Duodenal mucosa (tissue), 2 donors: ENCODE data around the gene HSPA14.
"Not testable (repeated sequence)": the region's sequence is repeated elsewhere in the genome, so short reads cannot be mapped to it uniquely, and the experiment has no call there.

Experiments
- H3K27ac ChIP-seq: one replicate; pipeline ENCODE4 v1.7.0; 2013; ENCODE audit warnings: low read depth, low read length
- H3K27me3 ChIP-seq, 2 donors: one replicate each; pipeline ENCODE4 v1.7.0; 2013; ENCODE audit warnings: low read length in 2 of 2, control low read depth in 1 of 2; ENCODE audit not compliant: insufficient read depth in 2 of 2, control insufficient read depth in 1 of 2
- H3K36me3 ChIP-seq, 2 donors: one replicate each; pipeline ENCODE4 v1.7.0; 2013; ENCODE audit warnings: low read length in 2 of 2, control low read depth in 1 of 2; ENCODE audit not compliant: insufficient read depth in 2 of 2, control insufficient read depth in 1 of 2
- H3K4me1 ChIP-seq, 2 donors: one replicate each; pipeline ENCODE4 v1.7.0; 2013; ENCODE audit warnings: low read length in 2 of 2, control low read depth in 1 of 2; ENCODE audit not compliant: insufficient read depth in 2 of 2, control insufficient read depth in 1 of 2
- H3K4me3 ChIP-seq, 2 donors: one replicate each; pipeline ENCODE4 v1.7.0; 2013; ENCODE audit warnings: low read length in 2 of 2, low read depth in 1 of 2
- H3K9ac ChIP-seq, 2 donors: one replicate each; pipeline ENCODE4 v1.7.0; 2013; ENCODE audit warnings: low read length in 2 of 2, low read depth in 1 of 2
- H3K9me3 ChIP-seq, 2 donors: one replicate each; pipeline ENCODE4 v1.7.0; 2013; ENCODE audit warnings: low read length in 2 of 2, control low read depth in 1 of 2; ENCODE audit not compliant: control insufficient read depth in 1 of 2

Gene HSPA14

DNA sequence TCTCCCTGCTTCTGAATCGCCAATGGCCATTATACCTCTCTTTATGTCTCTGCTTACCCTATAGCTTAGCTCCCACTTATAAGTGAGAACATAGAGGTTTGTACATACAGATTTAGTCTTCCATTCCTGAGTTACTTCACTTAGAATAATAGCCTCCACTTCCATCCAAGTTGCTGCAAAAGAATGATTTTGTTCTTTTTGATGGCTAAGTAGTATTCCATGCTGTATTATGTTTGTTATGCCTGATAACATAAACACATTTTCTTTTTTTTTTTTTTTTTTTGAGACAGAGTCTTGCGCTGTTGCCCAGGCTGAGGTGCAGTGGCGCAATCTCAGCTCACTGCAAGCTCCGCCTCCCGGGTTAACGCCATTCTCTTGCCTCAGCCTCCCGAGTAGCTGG lies 21.4 kb upstream of the HSPA14 start:
- not testable (repeated sequence) for H3K36me3 ChIP-seq, H3K4me1 ChIP-seq, H3K4me3 ChIP-seq, H3K9ac ChIP-seq, H3K27ac ChIP-seq, H3K27me3 ChIP-seq, H3K9me3 ChIP-seq

DNA sequence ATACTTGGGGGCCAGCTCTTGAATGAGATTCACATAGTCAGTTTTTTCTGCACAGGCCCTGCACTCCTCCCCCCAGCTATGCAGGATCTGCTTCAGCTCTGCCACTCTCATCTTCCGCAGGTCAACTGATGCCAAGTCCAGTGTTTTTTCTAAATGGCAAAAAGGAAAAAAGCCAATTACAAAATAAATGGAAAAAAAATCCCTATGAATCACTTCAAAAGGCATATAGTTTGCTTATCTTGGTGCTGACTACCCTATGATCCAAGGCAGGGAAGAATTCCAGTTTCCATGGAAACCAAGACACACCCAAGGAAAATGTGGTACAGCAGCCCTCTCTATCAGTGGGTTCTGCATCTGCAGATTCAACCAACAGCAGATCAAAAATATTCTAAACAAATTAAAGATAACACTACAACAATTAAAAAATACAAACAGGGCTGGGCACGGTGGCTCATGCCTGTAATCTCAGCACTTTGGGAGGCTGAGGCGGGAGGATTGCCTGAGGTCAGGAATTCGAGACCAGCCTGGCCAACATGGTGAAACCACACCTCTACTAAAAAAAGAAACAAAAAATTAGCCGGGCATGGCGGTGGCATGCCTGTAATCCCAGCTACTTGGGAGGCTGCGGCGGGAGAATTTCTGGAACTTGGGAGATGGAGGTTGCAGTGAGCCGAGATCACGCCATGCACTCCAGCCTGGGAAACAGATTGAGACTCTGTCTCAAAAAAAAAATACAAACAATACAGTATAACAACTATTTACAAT lies 17.9 kb upstream of the HSPA14 start:
- peaks cover 0 to 15% of the 10 kb centered on the region in 2 donors for H3K4me1 ChIP-seq
- no peak overlapping the region for H3K27ac ChIP-seq
- no peaks in the 10 kb centered on the region for H3K27me3 ChIP-seq
- H3K9me3 ChIP-seq = no peaks in the 10 kb centered on the region
- no peak overlapping the region for H3K4me3 ChIP-seq
- H3K9ac ChIP-seq = no peak overlapping the region
- no peaks in the 10 kb centered on the region for H3K36me3 ChIP-seq

DNA sequence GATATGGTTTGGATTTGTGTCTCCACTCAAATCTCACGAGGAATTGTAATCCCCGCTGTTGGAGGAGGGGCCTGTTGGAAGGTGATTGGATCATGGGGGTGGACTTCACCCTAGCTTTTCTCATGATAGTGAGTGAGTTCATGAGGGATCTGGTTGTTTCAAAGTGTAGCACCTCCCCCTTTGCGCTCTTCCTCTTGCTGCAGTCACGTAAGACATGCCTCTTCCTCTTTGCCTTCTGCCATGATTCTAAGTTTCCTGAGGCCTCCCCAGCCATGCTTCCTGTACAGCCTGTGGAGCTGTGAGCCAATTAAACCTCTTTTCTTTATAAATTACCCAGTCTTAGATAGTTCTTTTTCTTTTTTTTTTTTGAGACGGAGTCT lies 17.3 kb upstream of the HSPA14 start:
- no peak overlapping the region for H3K4me3 ChIP-seq
- H3K27ac ChIP-seq = no peak overlapping the region
- no peak overlapping the region for H3K9ac ChIP-seq
- H3K27me3 ChIP-seq = no peaks in the 10 kb centered on the region
- peaks cover 0 to 15% of the 10 kb centered on the region in 2 donors for H3K4me1 ChIP-seq
- no peaks in the 10 kb centered on the region for H3K36me3 ChIP-seq
- H3K9me3 ChIP-seq = no peaks in the 10 kb centered on the region

DNA sequence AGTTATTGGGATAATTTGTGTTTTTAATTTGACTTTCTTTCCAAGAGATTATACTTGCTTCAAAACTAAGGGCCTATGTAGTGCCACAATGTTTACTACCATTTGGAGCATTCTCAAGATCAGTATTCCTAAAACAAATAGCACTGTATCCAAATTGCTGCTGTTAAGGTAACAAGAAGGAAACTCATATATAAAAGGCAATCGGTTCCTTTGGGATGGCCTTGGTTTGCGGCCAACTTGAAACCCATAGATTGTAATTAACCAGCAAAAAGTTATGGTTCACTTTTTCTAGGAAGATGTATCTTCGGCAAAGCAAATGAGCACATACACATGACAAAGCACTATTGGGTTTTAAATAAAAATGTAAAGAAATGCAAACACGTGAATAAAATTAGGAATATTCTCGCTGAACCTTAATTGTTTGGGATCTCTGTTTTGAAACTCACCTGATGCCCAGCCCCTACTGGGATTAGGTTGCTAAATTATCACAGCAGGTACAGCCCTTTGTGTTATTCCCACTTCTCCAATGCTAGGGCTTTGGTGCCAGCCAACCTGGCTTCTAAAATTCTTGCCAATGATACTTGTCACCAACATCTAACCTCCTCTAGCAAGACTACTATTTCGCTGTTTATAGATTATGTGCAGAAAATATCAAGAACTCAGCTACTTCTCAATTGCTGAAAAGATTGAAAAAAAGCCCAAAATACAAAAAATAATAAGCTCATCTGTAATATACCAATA lies 16.3 kb upstream of the HSPA14 start:
- Histone ChIP-seq H3K36me3 (no peaks in the 10 kb centered on the region), H3K9me3 (no peaks in the 10 kb centered on the region)

DNA sequence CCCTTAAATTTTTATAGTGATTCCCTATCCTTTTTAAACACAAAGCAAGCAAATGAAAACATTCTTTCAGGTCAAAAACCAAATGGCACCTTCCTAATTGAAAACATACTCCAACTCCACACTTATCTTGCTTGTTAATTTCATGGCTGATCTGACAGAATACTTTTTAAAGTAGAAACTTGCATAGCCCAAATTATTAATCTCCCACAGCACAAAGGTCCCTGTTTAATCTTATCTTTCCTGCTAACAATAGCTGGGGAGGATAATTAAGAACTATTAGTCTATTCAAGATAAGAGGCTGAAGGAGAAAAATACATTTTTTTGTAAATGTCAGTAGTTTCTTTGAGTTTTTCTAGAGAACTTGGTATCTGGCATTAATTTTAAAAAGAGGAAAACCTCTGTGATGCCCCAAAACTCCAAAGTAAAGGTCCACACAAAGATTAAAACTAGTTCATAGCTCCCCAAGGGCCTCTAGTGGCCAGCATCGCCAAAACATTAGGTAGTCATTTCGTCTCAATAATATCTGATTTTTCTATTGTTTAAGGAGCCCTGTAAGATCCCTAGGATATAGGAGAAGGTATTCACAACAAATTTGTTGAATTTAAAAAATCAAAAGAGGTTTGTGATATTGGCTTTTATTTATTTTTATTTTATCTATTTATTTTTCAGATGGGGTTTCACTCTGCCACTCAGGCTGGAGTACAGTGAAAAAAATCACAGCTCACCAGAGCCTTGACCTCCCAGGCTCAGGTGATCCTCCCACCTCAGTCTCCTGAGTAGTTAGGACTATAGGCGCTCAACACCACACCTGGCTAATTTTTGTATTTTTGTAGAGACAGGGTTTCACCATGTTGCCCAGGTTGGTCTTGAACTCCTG lies 15.0 kb upstream of the HSPA14 start:
- Histone ChIP-seq H3K36me3 (no peaks in the 10 kb centered on the region), H3K9me3 (no peaks in the 10 kb centered on the region), H3K9ac (no peak overlapping the region), H3K27me3 (no peaks in the 10 kb centered on the region), H3K4me3 (peak overlapping the region in 1 of 2 donors; percentile 11), H3K4me1 (peaks cover 0 to 15% of the 10 kb centered on the region in 2 donors), H3K27ac (no peak overlapping the region)

More for the DNA sequence above, 16.3 kb upstream of the HSPA14 start:
- H3K27me3 ChIP-seq = no peaks in the 10 kb centered on the region
- H3K4me3 ChIP-seq = no peak overlapping the region
- peaks cover 0 to 15% of the 10 kb centered on the region in 2 donors for H3K4me1 ChIP-seq
- H3K9ac ChIP-seq = no peak overlapping the region
- H3K27ac ChIP-seq = no peak overlapping the region

DNA sequence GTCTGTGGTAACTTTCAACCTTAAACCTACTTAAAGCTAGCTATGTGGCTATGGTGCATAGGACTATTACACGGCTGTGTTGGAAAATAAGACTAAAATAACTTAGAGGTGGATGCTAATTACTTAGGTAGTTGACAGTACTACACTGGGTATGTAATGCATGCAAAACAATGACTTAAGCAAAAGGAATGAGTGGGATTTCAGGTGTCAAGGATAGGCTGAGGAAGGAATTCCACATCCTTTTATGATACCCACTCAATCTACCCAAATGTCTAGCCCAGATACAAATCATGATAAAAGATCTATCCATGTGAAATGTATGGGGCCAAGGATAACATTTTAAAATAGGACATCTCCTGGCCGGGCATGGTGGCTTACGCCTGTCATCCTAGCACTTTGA lies 14.1 kb upstream of the HSPA14 start:
- H3K36me3 ChIP-seq = no peaks in the 10 kb centered on the region
- peaks cover 0 to 15% of the 10 kb centered on the region in 2 donors for H3K4me1 ChIP-seq
- H3K9ac ChIP-seq = no peak overlapping the region
- no peak overlapping the region for H3K27ac ChIP-seq
- H3K27me3 ChIP-seq = no peaks in the 10 kb centered on the region
- no peak overlapping the region for H3K4me3 ChIP-seq
- no peaks in the 10 kb centered on the region for H3K9me3 ChIP-seq

DNA sequence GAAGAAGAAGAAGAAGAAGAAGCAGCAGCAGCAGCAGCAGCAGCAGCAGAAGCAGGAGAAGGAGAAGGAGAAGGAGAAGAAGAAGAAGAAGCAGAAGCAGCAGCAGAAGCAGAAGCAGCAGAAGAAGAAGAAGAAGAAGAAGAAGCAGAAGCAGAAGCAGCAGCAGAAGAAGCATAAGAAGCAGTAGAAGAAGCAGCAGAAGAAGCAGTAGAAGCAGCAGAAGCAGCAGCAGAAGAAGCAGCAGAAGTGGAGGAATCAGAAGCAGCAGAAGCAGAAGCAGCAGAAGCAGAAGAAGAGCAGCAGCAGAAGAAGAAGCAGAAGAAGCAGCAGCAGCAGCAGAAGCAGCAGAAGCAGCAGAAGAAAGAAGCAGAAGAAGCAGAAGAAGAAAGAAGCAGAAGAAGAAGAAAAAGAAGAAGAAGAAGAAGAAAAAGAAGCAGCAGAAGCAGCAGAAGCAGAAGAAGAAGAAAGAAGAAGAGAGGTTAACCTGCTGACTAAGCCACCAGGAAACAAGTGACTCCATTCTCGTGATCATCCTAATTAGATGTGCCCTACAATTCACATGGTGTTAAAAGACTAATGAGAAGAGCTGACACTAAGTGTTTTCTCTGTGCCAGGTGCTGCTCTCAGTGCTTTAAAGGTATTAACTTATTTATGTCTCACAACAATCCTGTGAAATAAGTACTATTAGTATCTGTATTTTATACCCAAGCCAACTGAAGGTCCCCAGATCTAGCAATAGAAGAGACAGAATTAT lies 11.9 kb upstream of the HSPA14 start:
- H3K27ac ChIP-seq = no peak overlapping the region
- H3K27me3 ChIP-seq = no peaks in the 10 kb centered on the region
- H3K4me3 ChIP-seq = no peak overlapping the region
- H3K9ac ChIP-seq = no peak overlapping the region
- no peaks in the 10 kb centered on the region for H3K9me3 ChIP-seq
- H3K4me1 ChIP-seq = peaks cover 0 to 15% of the 10 kb centered on the region in 2 donors
- H3K36me3 ChIP-seq = no peaks in the 10 kb centered on the region

DNA sequence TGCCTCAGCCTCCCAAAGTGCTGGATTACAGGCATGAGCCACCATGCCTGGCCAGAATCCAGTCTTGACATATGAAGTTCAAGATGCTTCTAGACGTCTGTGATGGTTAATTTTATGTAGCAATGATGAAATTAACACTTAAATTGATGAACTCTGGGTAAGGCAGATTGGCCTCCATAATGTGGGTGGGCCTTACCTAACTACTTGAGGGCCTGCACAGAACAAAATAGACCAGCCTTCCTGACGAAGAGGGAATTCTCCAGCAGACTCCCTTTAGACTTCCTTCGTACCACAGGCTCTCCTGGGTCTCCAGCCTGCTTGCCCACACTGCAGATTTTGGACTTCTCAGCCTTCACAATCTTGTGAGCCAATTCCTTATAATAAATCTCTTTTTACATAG lies 5.0 kb upstream of the HSPA14 start:
- Histone ChIP-seq H3K27ac (no peak overlapping the region), H3K4me1 (peaks cover 9 to 13% of the 10 kb centered on the region in 2 donors), H3K4me3 (no peak overlapping the region), H3K36me3 (no peaks in the 10 kb centered on the region), H3K9ac (no peak overlapping the region), H3K9me3 (no peaks in the 10 kb centered on the region), H3K27me3 (no peaks in the 10 kb centered on the region)

DNA sequence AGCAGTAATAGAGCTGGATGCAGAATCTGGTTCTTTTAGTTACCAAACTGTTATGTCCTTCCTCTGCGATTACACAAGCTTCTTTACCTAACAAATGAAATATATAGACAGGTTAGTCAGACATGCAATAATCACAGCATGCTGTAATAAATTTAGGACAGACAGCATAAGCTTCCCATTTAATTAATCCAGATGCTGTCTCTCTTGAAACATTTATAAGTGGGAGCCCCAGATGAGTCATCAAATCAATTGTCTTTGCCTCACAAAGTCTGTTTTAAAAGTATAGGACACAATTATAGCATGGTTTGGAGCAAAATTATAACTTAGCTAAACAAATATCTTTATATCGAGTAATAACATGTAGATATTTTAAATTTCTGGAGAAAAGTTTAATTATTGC lies 1.9 kb upstream of the HSPA14 start:
- Histone ChIP-seq H3K27ac (no peak overlapping the region), H3K27me3 (no peaks in the 10 kb centered on the region), H3K4me3 (no peak overlapping the region), H3K4me1 (peaks cover 9 to 13% of the 10 kb centered on the region in 2 donors), H3K9me3 (no peaks in the 10 kb centered on the region), H3K36me3 (peaks cover 0 to 8% of the 10 kb centered on the region in 2 donors), H3K9ac (no peak overlapping the region)
